Naive thymus-derived CD4-positive, alpha-beta T cell (primary cell): ENCODE results near the gene ZNF117. TPM values are rescaled to one million over a fixed set of nuclear protein-coding genes. Genes with fewer than 3 reads are reported as not detected.

Experiments
- ATAC-seq: fragments of 150-1000 bp; cut with Tn5 transposase; 2 replicates; pipeline ENCODE4 v1.10.0; 2021; ENCODE audit warnings: mild to moderate bottlenecking, moderate library complexity
- CTCF ChIA-PET: fragments of 350-600 bp; sonication (Branson Sonifier 250); formaldehyde crosslinking; loops from one replicate; lab custom pipeline; 2021; ENCODE audit warnings: antibody characterized with exemption; lab: Charles Lee
- POLR2A ChIA-PET: fragments of 350-600 bp; sonication (Branson Sonifier 250); formaldehyde crosslinking; loops from one replicate; lab custom pipeline; 2021; ENCODE audit warnings: antibody characterized with exemption, inconsistent platforms; lab: Charles Lee
- DNase-seq, 9 donors: peaks; one replicate each; pipeline versions ENCODE4 v3.0.0 to v3.0.0-alpha.2; 2020 to 2022; ENCODE audit warnings: mixed read lengths in 1 of 9
- H3K27ac ChIP-seq: one replicate; pipeline ENCODE4 v1.7.0; 2013; ENCODE audit warnings: mild to moderate bottlenecking, low read depth, low read length, moderate library complexity
- H3K27me3 ChIP-seq, 2 donors: one replicate each; pipeline ENCODE4 v1.7.0; 2013; ENCODE audit warnings: low read length in 2 of 2, mild to moderate bottlenecking in 2 of 2, moderate library complexity in 2 of 2; ENCODE audit not compliant: control insufficient read depth in 2 of 2, insufficient read depth in 2 of 2
- H3K36me3 ChIP-seq, 3 experiments: 1 replicate in 2 of 3; 2 replicates in 1 of 3; pipeline ENCODE4 v1.7.0; 2013; ENCODE audit warnings: low read length in 3 of 3, mild to moderate bottlenecking in 3 of 3, moderate library complexity in 1 of 3; ENCODE audit not compliant: insufficient read depth in 3 of 3, control insufficient read depth in 2 of 3
- H3K4me1 ChIP-seq, 2 donors: one replicate each; pipeline ENCODE4 v1.7.0; 2013; ENCODE audit warnings: low read length in 2 of 2, mild to moderate bottlenecking in 2 of 2, moderate library complexity in 1 of 2; ENCODE audit not compliant: control insufficient read depth in 2 of 2, insufficient read depth in 2 of 2
- H3K4me3 ChIP-seq: 2 replicates; pipeline ENCODE4 v1.7.0; 2013; ENCODE audit warnings: mild to moderate bottlenecking, low read length
- H3K9me3 ChIP-seq, 3 experiments: 1 replicate in 2 of 3; 2 replicates in 1 of 3; pipeline ENCODE4 v1.7.0; 2013; ENCODE audit warnings: low read length in 3 of 3; ENCODE audit not compliant: control insufficient read depth in 2 of 3
- H3K27ac Mint-ChIP-seq, 9 donors: one replicate each; pipeline ENCODE4 v1.8.0; 2020 to 2022; ENCODE audit warnings: mixed read lengths in 9 of 9, mild to moderate bottlenecking in 8 of 9, moderate library complexity in 5 of 9, inconsistent platforms in 2 of 9
- H3K27me3 Mint-ChIP-seq, 5 donors: one replicate each; pipeline ENCODE4 v1.8.0; 2021 to 2022; ENCODE audit warnings: mixed read lengths in 5 of 5, mild to moderate bottlenecking in 1 of 5
- H3K36me3 Mint-ChIP-seq, 5 donors: one replicate each; pipeline ENCODE4 v1.8.0; 2020 to 2022; ENCODE audit warnings: mixed read lengths in 5 of 5, mild to moderate bottlenecking in 3 of 5, inconsistent platforms in 1 of 5
- H3K4me1 Mint-ChIP-seq, 7 donors: one replicate each; pipeline ENCODE4 v1.8.0; 2020 to 2022; ENCODE audit warnings: mixed read lengths in 7 of 7, mild to moderate bottlenecking in 3 of 7, inconsistent platforms in 1 of 7
- H3K4me3 Mint-ChIP-seq, 10 donors: one replicate each; pipeline ENCODE4 v1.8.0; 2020 to 2022; ENCODE audit warnings: mild to moderate bottlenecking in 10 of 10, mixed read lengths in 10 of 10, moderate library complexity in 6 of 10, inconsistent platforms in 2 of 10
- H3K9me3 Mint-ChIP-seq, 11 donors: one replicate each; pipeline ENCODE4 v1.8.0; 2020 to 2022; ENCODE audit warnings: mixed read lengths in 11 of 11, mild to moderate bottlenecking in 4 of 11, inconsistent platforms in 1 of 11, moderate library complexity in 1 of 11
- intact Hi-C, 2 donors: fragments of 100-400 bp; cut with micrococcal nuclease; formaldehyde crosslinking; loops; one replicate each; pipeline ENCODE4 v1.15.1; 2023
- polyA plus RNA-seq, 2 donors: library from polyadenylated mRNA; unstranded; fragments of 300-500 nt; fragmentation: Illumina TruSeq; gene quantifications; one replicate each; pipeline ENCODE4 v1.2.3, GENCODE V29; 2021
- total RNA-seq, 6 experiments: library from RNA in 5 of 6; stranded (reverse) in 5 of 6; gene quantifications; 1 replicate in 5 of 6; 2 replicates in 1 of 6; pipeline ENCODE4 v1.2.3 and lab custom pipeline; 2021 to 2026

ZNF117 gene
- total and polyA plus RNA-seq, 7 experiments from 2014 or later, result 0.71 to 6.0 (median 4.0) TPM

GRCh38 chr7:64998865-64999164, 8.0 kb upstream of the ZNF117 start:
- no peak overlapping the region for H3K4me3 Mint-ChIP-seq
- peaks cover 21 to 100% (median 63%) of the 10 kb centered on the region in 11 donors for H3K9me3 Mint-ChIP-seq
- no peak overlapping the region for H3K27ac Mint-ChIP-seq
- intact Hi-C loops, result no loop called here
- no peak overlapping the region for H3K4me3 ChIP-seq
- peaks cover 0 to 75% (median 12%) of the 10 kb centered on the region in 3 experiments for H3K9me3 ChIP-seq
- POLR2A ChIA-PET, result no interaction called here
- H3K4me1 Mint-ChIP-seq, result peaks cover 3 to 27% (median 20%) of the 10 kb centered on the region in 7 donors
- no peaks in the 10 kb centered on the region for H3K27me3 ChIP-seq
- H3K36me3 Mint-ChIP-seq, result peaks cover 53 to 70% (median 68%) of the 10 kb centered on the region in 5 donors
- CTCF ChIA-PET, result no interaction called here
- DNase-seq (no peak), ATAC-seq (no peak)
- peaks cover 0 to 26% (median 4%) of the 10 kb centered on the region in 3 experiments for H3K36me3 ChIP-seq
- no peak overlapping the region for H3K27ac ChIP-seq
- peaks cover 0 to 2% of the 10 kb centered on the region in 2 donors for H3K4me1 ChIP-seq
- H3K27me3 Mint-ChIP-seq, result no peaks in the 10 kb centered on the region

GRCh38 chr7:64997927-64998391, 7.1 kb upstream of the ZNF117 start:
- Histone ChIP-seq H3K4me3 (no peak overlapping the region), H3K9me3 (peaks cover 0 to 84% (median 12%) of the 10 kb centered on the region in 3 experiments), H3K4me1 (no peaks in the 10 kb centered on the region), H3K27ac (no peak overlapping the region), H3K36me3 (peaks cover 0 to 26% (median 4%) of the 10 kb centered on the region in 3 experiments), H3K27me3 (no peaks in the 10 kb centered on the region)
- Mint-ChIP-seq H3K4me1 (peaks cover 0 to 20% (median 14%) of the 10 kb centered on the region in 7 donors), H3K36me3 (peaks cover 45 to 63% (median 63%) of the 10 kb centered on the region in 5 donors), H3K9me3 (peaks cover 16 to 99% (median 68%) of the 10 kb centered on the region in 11 donors), H3K27ac (no peak overlapping the region), H3K4me3 (peak overlapping the region in 1 of 10 donors; percentile 1), H3K27me3 (no peaks in the 10 kb centered on the region)
- ATAC-seq (no peak), DNase-seq (no peak)
- ChIA-PET POLR2A (no interaction called here), CTCF (no interaction called here)
- intact Hi-C loops, result no loop called here

GRCh38 chr7:64997164-64997908, 6.5 kb upstream of the ZNF117 start:
- peaks cover 0 to 26% (median 4%) of the 10 kb centered on the region in 3 experiments for H3K36me3 ChIP-seq
- H3K27me3 ChIP-seq, result no peaks in the 10 kb centered on the region
- Mint-ChIP-seq H3K27ac (no peak overlapping the region), H3K27me3 (no peaks in the 10 kb centered on the region), H3K9me3 (peaks cover 18 to 99% (median 67%) of the 10 kb centered on the region in 11 donors), H3K4me3 (peak overlapping the region in 1 of 10 donors; percentile 1), H3K36me3 (peaks cover 43 to 63% (median 61%) of the 10 kb centered on the region in 5 donors), H3K4me1 (peaks cover 0 to 15% (median 9%) of the 10 kb centered on the region in 7 donors)
- POLR2A ChIA-PET, result no interaction called here
- H3K4me3 ChIP-seq, result no peak overlapping the region
- CTCF ChIA-PET, result no interaction called here
- H3K4me1 ChIP-seq, result no peaks in the 10 kb centered on the region
- intact Hi-C loops, result no loop called here
- H3K27ac ChIP-seq, result no peak overlapping the region
- peaks cover 0 to 90% (median 14%) of the 10 kb centered on the region in 3 experiments for H3K9me3 ChIP-seq
- no peak for DNase-seq
- ATAC-seq, result no peak

- Mint-ChIP-seq H3K4me3 (no peak overlapping the region), H3K27me3 (no peaks in the 10 kb centered on the region), H3K27ac (no peak overlapping the region), H3K36me3 (peaks cover 38 to 64% (median 58%) of the 10 kb centered on the region in 5 donors), H3K4me1 (peaks cover 0 to 10% (median 3%) of the 10 kb centered on the region in 7 donors), H3K9me3 (peaks cover 20 to 99% (median 66%) of the 10 kb centered on the region in 11 donors)
- intact Hi-C loops, result no loop called here
- Histone ChIP-seq H3K4me1 (no peaks in the 10 kb centered on the region), H3K36me3 (peaks cover 0 to 16% (median 0%) of the 10 kb centered on the region in 3 experiments), H3K27me3 (no peaks in the 10 kb centered on the region), H3K9me3 (peaks cover 0 to 89% (median 16%) of the 10 kb centered on the region in 3 experiments), H3K27ac (no peak overlapping the region), H3K4me3 (no peak overlapping the region)
- CTCF ChIA-PET, result no interaction called here
- ATAC-seq, result no peak
- POLR2A ChIA-PET, result no interaction called here
- DNase-seq, result no peak
Measured at GRCh38 chr7:64996305-64996704, 5.5 kb upstream of the ZNF117 start.

GRCh38 chr7:64993901-64994300, 3.1 kb upstream of the ZNF117 start:
- no peaks in the 10 kb centered on the region for H3K4me1 ChIP-seq
- H3K9me3 ChIP-seq, result peaks cover 0 to 88% (median 17%) of the 10 kb centered on the region in 3 experiments
- intact Hi-C loops, result no loop called here
- Mint-ChIP-seq H3K4me3 (no peak overlapping the region), H3K27me3 (no peaks in the 10 kb centered on the region), H3K36me3 (peaks cover 28 to 65% (median 51%) of the 10 kb centered on the region in 5 donors), H3K27ac (no peak overlapping the region), H3K4me1 (peaks cover 0 to 2% (median 0%) of the 10 kb centered on the region in 7 donors), H3K9me3 (peaks cover 18 to 99% (median 65%) of the 10 kb centered on the region in 11 donors)
- no peak for ATAC-seq
- H3K27ac ChIP-seq, result no peak overlapping the region
- H3K4me3 ChIP-seq, result no peak overlapping the region
- H3K27me3 ChIP-seq, result no peaks in the 10 kb centered on the region
- DNase-seq, result no peak
- peaks cover 0 to 4% (median 0%) of the 10 kb centered on the region in 3 experiments for H3K36me3 ChIP-seq
- ChIA-PET CTCF (interaction anchor here (0.7 kb wide), 1 partner anchor 42 kb away, joined by 3 read pairs; no protein-coding TSS in a partner anchor), POLR2A (no interaction called here)

- Mint-ChIP-seq H3K9me3 (peaks cover 20 to 99% (median 66%) of the 10 kb centered on the region in 11 donors), H3K27ac (no peak overlapping the region), H3K36me3 (peaks cover 23 to 67% (median 48%) of the 10 kb centered on the region in 5 donors), H3K4me3 (no peak overlapping the region), H3K4me1 (no peaks in the 10 kb centered on the region), H3K27me3 (no peaks in the 10 kb centered on the region)
- no peak for ATAC-seq
- Histone ChIP-seq H3K36me3 (no peaks in the 10 kb centered on the region), H3K27ac (no peak overlapping the region), H3K4me1 (no peaks in the 10 kb centered on the region), H3K9me3 (peaks cover 0 to 87% (median 13%) of the 10 kb centered on the region in 3 experiments), H3K27me3 (no peaks in the 10 kb centered on the region), H3K4me3 (no peak overlapping the region)
- ChIA-PET CTCF (no interaction called here), POLR2A (no interaction called here)
- DNase-seq, result no peak
- intact Hi-C loops, result no loop called here
Measured at GRCh38 chr7:64992971-64993370, 2.1 kb upstream of the ZNF117 start.
